Skin of body (tissue), 2 donors: ENCODE data around the gene NKG7. TPM values are rescaled to one million over a fixed set of nuclear protein-coding genes. Genes with fewer than 3 reads are reported as not detected.
"Not testable (repeated sequence)": the region's sequence is repeated elsewhere in the genome, so short reads cannot be mapped to it uniquely, and the experiment has no call there.

Experiments used
- DNase-seq: peaks from one replicate; lab custom pipeline; 2025; lab: John Stamatoyannopoulos, UW
- total RNA-seq: library from RNA; depleted of rRNA; stranded (reverse); fragments of >200 nt; gene quantifications from one replicate; pipeline ENCODE4 v1.2.3, GENCODE V29; 2014

NKG7 gene
- total RNA-seq: 7.5 TPM

- no peak for DNase-seq
Measured at GRCh38 chr19:51372649-51373504, at the start of gene NKG7. TSS of gene NKG7 (minus strand) at chr19:51372654. CDS start at chr19:51372535, 119 bp downstream.

GRCh38 chr19:51422053-51422448 is 49.6 kb upstream of the NKG7 start:
- no peak for DNase-seq

GRCh38 chr19:51421229-51422052 is 49.0 kb upstream of the NKG7 start:
- DNase-seq: no peak

- DNase-seq: not testable (repeated sequence)
Measured at GRCh38 chr19:51420511-51420910, 48.1 kb upstream of the NKG7 start.

- no peak for DNase-seq
Measured at GRCh38 chr19:51418707-51419106, 46.3 kb upstream of the NKG7 start.

GRCh38 chr19:51417810-51418157 is 45.3 kb upstream of the NKG7 start:
- DNase-seq: no peak

GRCh38 chr19:51417107-51417809 is 44.8 kb upstream of the NKG7 start, which contains the start of gene SIGLEC10:
TSS of gene SIGLEC10 (minus strand) at chr19:51417642. CDS start at chr19:51417581, 61 bp downstream.
- DNase-seq: no peak

GRCh38 chr19:51416422-51416821 is 44.0 kb upstream of the NKG7 start:
- DNase-seq: not testable (repeated sequence)

GRCh38 chr19:51415187-51415586 is 42.7 kb upstream of the NKG7 start:
- DNase-seq: no peak

GRCh38 chr19:51410950-51411748 is 38.7 kb upstream of the NKG7 start:
- no peak for DNase-seq

GRCh38 chr19:51407511-51408131 is 35.2 kb upstream of the NKG7 start:
- no peak for DNase-seq

GRCh38 chr19:51402117-51402516 is 29.7 kb upstream of the NKG7 start:
- DNase-seq: no peak

- peak; percentile 40 for DNase-seq
Measured at GRCh38 chr19:51399936-51400335, 27.5 kb upstream of the NKG7 start.

- DNase-seq: peak; percentile 53
Measured at GRCh38 chr19:51399231-51399630, 26.8 kb upstream of the NKG7 start.

- DNase-seq: peak; percentile 31
Measured at GRCh38 chr19:51398096-51398704, 25.7 kb upstream of the NKG7 start.

- peak; percentile 27 for DNase-seq
Measured at GRCh38 chr19:51397453-51397852, 25.0 kb upstream of the NKG7 start.

- no peak for DNase-seq
Measured at GRCh38 chr19:51396175-51396574, 23.7 kb upstream of the NKG7 start.

- DNase-seq: peak; percentile 98
Measured at GRCh38 chr19:51394050-51394836, 21.8 kb upstream of the NKG7 start.

GRCh38 chr19:51392701-51393100 is 20.2 kb upstream of the NKG7 start:
- DNase-seq: no peak
